H1 (cell line): ENCODE results near the gene SMC3. TPM values are rescaled to one million over a fixed set of nuclear protein-coding genes. Genes with fewer than 3 reads are reported as not detected.

Experiments used
- CTCF ChIA-PET: fragments of 300-600 bp; sonication (Branson Sonifier 250); formaldehyde crosslinking; loops from one replicate; lab custom pipeline; 2021; ENCODE audit not compliant: partially characterized antibody; lab: Charles Lee
- POLR2A ChIA-PET: fragments of 300-600 bp; sonication (Branson Sonifier 250); formaldehyde crosslinking; loops from one replicate; lab custom pipeline; 2021; ENCODE audit warnings: inconsistent platforms; ENCODE audit not compliant: partially characterized antibody; lab: Charles Lee
- DNase-seq, 2 experiments: peaks; one replicate each; pipeline versions ENCODE4 v3.0.0 to v3.0.0-alpha.2; 2010 to 2022; ENCODE audit warnings: low spot score in 2 of 2, low read depth in 1 of 2, mixed read lengths in 1 of 2
- FAIRE-seq: peaks from 2 replicates; lab custom pipeline; 2011; peaks lifted over from hg19 to GRCh38; lab: Jason Lieb, UNC
- H2AFZ ChIP-seq: 2 replicates; pipeline ENCODE4 v1.8.1; 2012; ENCODE audit warnings: low read length, inconsistent platforms
- H2AK5ac ChIP-seq: 2 replicates; pipeline ENCODE4 v1.6.1; 2013; ENCODE audit warnings: low read depth, low read length
- H2BK120ac ChIP-seq: replicated peaks from 2 replicates; pipeline ENCODE3; 2013; ENCODE audit warnings: low read depth, low read length, inconsistent platforms
- H2BK12ac ChIP-seq: 2 replicates; pipeline ENCODE4 v1.6.1; 2013; ENCODE audit warnings: low read depth, low read length
- H2BK15ac ChIP-seq: 2 replicates; pipeline ENCODE4 v1.6.1; 2013; ENCODE audit warnings: low read length
- H2BK20ac ChIP-seq: 2 replicates; pipeline ENCODE4 v1.6.1; 2013; ENCODE audit warnings: low read length
- H2BK5ac ChIP-seq: 2 replicates; pipeline ENCODE4 v1.6.1; 2013; ENCODE audit warnings: low read depth, low read length
- H3K14ac ChIP-seq: 2 replicates; pipeline ENCODE4 v1.6.1; 2013; ENCODE audit warnings: inconsistent platforms; ENCODE audit not compliant: insufficient read length
- H3K18ac ChIP-seq: 2 replicates; pipeline ENCODE4 v1.6.1; 2013; ENCODE audit warnings: low read length; ENCODE audit errors: extremely low read depth
- H3K23ac ChIP-seq: 2 replicates; pipeline ENCODE4 v1.6.1; 2013; ENCODE audit warnings: inconsistent platforms; ENCODE audit not compliant: insufficient read length
- H3K23me2 ChIP-seq: 2 replicates; pipeline ENCODE4 v1.6.1; 2013; ENCODE audit warnings: low read depth, low read length
- H3K27ac ChIP-seq: 2 replicates; pipeline ENCODE4 v1.6.1; 2011; ENCODE audit warnings: low read depth, low read length, inconsistent platforms
- H3K27me3 ChIP-seq, 4 experiments: replicated peaks in 1 of 4; 1 replicate in 1 of 4; 2 replicates in 3 of 4; pipeline versions ENCODE4 v1.6.1 to v1.8.1; 2011 to 2013; ENCODE audit warnings: low read length in 3 of 4, mild to moderate bottlenecking in 3 of 4, inconsistent platforms in 2 of 4, mixed read lengths in 2 of 4, moderate library complexity in 1 of 4; ENCODE audit not compliant: control insufficient read depth in 3 of 4, insufficient read depth in 3 of 4; ENCODE audit errors: extremely low read depth in 1 of 4
- H3K36me3 ChIP-seq, 4 experiments: 2 replicates each; pipeline versions ENCODE4 v1.6.1 to v1.8.1; 2011 to 2013; ENCODE audit warnings: mild to moderate bottlenecking in 4 of 4, low read length in 3 of 4, moderate library complexity in 2 of 4, control low read depth in 1 of 4, inconsistent platforms in 1 of 4; ENCODE audit not compliant: insufficient read depth in 4 of 4, control insufficient read depth in 2 of 4
- H3K4ac ChIP-seq: replicated peaks from 2 replicates; pipeline ENCODE3; 2013; ENCODE audit warnings: low read length, low read depth, mixed read lengths, inconsistent platforms; ENCODE audit not compliant: insufficient read length
- H3K4me1 ChIP-seq, 4 experiments: replicated peaks in 1 of 4; 1 replicate in 1 of 4; 2 replicates in 3 of 4; pipeline versions ENCODE4 v1.6.1 to v1.8.1; 2011 to 2013; ENCODE audit warnings: low read length in 3 of 4, inconsistent platforms in 2 of 4, mixed read lengths in 1 of 4; ENCODE audit not compliant: insufficient read depth in 4 of 4, control insufficient read depth in 3 of 4
- H3K4me2 ChIP-seq, 2 experiments: 2 replicates each; pipeline versions ENCODE4 v1.6.1 to v1.8.1; 2011 to 2013; ENCODE audit warnings: low read depth in 2 of 2, low read length in 2 of 2, control low read depth in 1 of 2, inconsistent platforms in 1 of 2, mild to moderate bottlenecking in 1 of 2; ENCODE audit not compliant: insufficient read depth in 1 of 2
- H3K4me3 ChIP-seq, 4 experiments: fragments of 200-600, 300-600 bp in 1 of 4; sonication (generic), shearing (Covaris generic), sonication (Bioruptor Twin) in 1 of 4; 2 replicates each; pipeline versions ENCODE4 v1.5.1 to v1.8.1; 2011 to 2016; ENCODE audit warnings: low read length in 4 of 4, low read depth in 3 of 4, control low read depth in 2 of 4, inconsistent platforms in 2 of 4, mild to moderate bottlenecking in 2 of 4, mixed read lengths in 1 of 4, moderate library complexity in 1 of 4; ENCODE audit not compliant: insufficient read depth in 2 of 4; ENCODE audit errors: extremely low read depth in 1 of 4
- H3K56ac ChIP-seq: replicated peaks from 2 replicates; pipeline ENCODE3; 2013; ENCODE audit warnings: low read depth, mild to moderate bottlenecking, mixed read lengths, low read length, inconsistent platforms; ENCODE audit not compliant: insufficient read length
- H3K79me1 ChIP-seq: 2 replicates; pipeline ENCODE4 v1.6.1; 2013; ENCODE audit warnings: low read depth, low read length, control low read depth
- H3K79me2 ChIP-seq, 2 experiments: 2 replicates each; pipeline versions ENCODE4 v1.6.1 to v1.8.1; 2012 to 2013; ENCODE audit warnings: low read length in 2 of 2, mild to moderate bottlenecking in 2 of 2, inconsistent platforms in 1 of 2; ENCODE audit not compliant: insufficient read depth in 2 of 2, control insufficient read depth in 1 of 2
- H3K9ac ChIP-seq, 4 experiments: replicated peaks in 1 of 4; 1 replicate in 1 of 4; 2 replicates in 3 of 4; pipeline versions ENCODE4 v1.6.1 to v1.8.1; 2011 to 2013; ENCODE audit warnings: low read depth in 3 of 4, low read length in 3 of 4, control low read depth in 2 of 4, mild to moderate bottlenecking in 2 of 4, moderate library complexity in 2 of 4, inconsistent platforms in 1 of 4; ENCODE audit errors: extremely low read depth in 1 of 4
- H3K9me3 ChIP-seq, 2 experiments: 2 replicates each; pipeline versions ENCODE4 v1.6.1 to v1.8.1; 2012 to 2013; ENCODE audit warnings: mild to moderate bottlenecking in 2 of 2, moderate library complexity in 2 of 2, control low read depth in 1 of 2, inconsistent platforms in 1 of 2, low read depth in 1 of 2, low read length in 1 of 2, mixed read lengths in 1 of 2; ENCODE audit not compliant: insufficient read depth in 2 of 2
- H4K20me1 ChIP-seq, 2 experiments: replicated peaks in 1 of 2; 2 replicates each; pipeline versions ENCODE3 to v1.8.1; 2011 to 2013; ENCODE audit warnings: inconsistent platforms in 2 of 2, low read length in 2 of 2, mild to moderate bottlenecking in 1 of 2; ENCODE audit not compliant: insufficient read depth in 2 of 2, control insufficient read depth in 1 of 2
- H4K5ac ChIP-seq: 2 replicates; pipeline ENCODE4 v1.6.1; 2013; ENCODE audit warnings: low read length, low read depth, mixed read lengths, inconsistent platforms; ENCODE audit not compliant: insufficient read length
- H4K8ac ChIP-seq: 2 replicates; pipeline ENCODE4 v1.8.0; 2013; ENCODE audit warnings: mild to moderate bottlenecking, moderate library complexity, low read length, inconsistent platforms; ENCODE audit not compliant: insufficient read depth; ENCODE audit errors: extremely low read depth
- H4K91ac ChIP-seq: replicated peaks from 2 replicates; pipeline ENCODE3; 2013; ENCODE audit warnings: low read length, mixed read lengths, inconsistent platforms; ENCODE audit not compliant: insufficient read length
- NRF1 ChIP-seq: IDR thresholded peaks from 2 replicates; pipeline ENCODE4 v1.6.1; 2011; ENCODE audit warnings: mild to moderate bottlenecking, low read depth, low read length, improper control_type of control experiment
- POLR2AphosphoS5 ChIP-seq: IDR thresholded peaks from 2 replicates; pipeline ENCODE4 v1.6.1; 2011; ENCODE audit warnings: low read depth, low read length
- RAD21 ChIP-seq, 2 experiments: IDR thresholded peaks in 1 of 2; conservative IDR thresholded peaks in 1 of 2; 2 replicates each; pipeline ENCODE4 v1.6.1; 2011; ENCODE audit warnings: low read depth in 2 of 2, low read length in 2 of 2, improper control_type of control experiment in 1 of 2, inconsistent platforms in 1 of 2, mild to moderate bottlenecking in 1 of 2, moderate library complexity in 1 of 2
- SIN3A ChIP-seq, 2 experiments: IDR thresholded peaks in 1 of 2; conservative IDR thresholded peaks in 1 of 2; 2 replicates each; pipeline ENCODE4 v1.6.1; 2011 to 2012; ENCODE audit warnings: low read length in 2 of 2, improper control_type of control experiment in 1 of 2, low read depth in 1 of 2, mild to moderate bottlenecking in 1 of 2
- SP1 ChIP-seq: IDR thresholded peaks from 2 replicates; pipeline ENCODE4 v1.6.1; 2011; ENCODE audit warnings: low read depth, low read length
- TAF7 ChIP-seq: optimal IDR thresholded peaks from 2 replicates; pipeline ENCODE3; 2011; ENCODE audit warnings: low read depth, mild to moderate bottlenecking, inconsistent platforms, low read length, moderate library complexity, borderline replicate concordance
- WGBS, 2 experiments: shearing (Covaris generic) in 1 of 2; methylation state at CpG; one replicate each; pipeline versions ENCODE4 v1.1.6 to v1.1.7; 2013 to 2015; ENCODE audit warnings: low lambda C conversion rate in 2 of 2, mixed read lengths in 2 of 2, inconsistent platforms in 1 of 2, low coverage in 1 of 2, missing lambda C conversion rate in 1 of 2; ENCODE audit not compliant: insufficient replicate concordance in 2 of 2, insufficient coverage in 1 of 2, insufficient read length in 1 of 2; ENCODE audit errors: extremely low coverage in 1 of 2, missing lambda C conversion rate in 1 of 2; 5-methylcytosine and 5-hydroxymethylcytosine counted together
- long read RNA-seq, 2 experiments: library from RNA in 1 of 2; library from capped mRNA in 1 of 2; stranded (forward); transcript quantifications; one replicate each; pipeline ENCODE4 v2.0.0, GENCODE V29; 2021; ENCODE audit warnings: inconsistent platforms in 1 of 2
- polyA minus RNA-seq, 3 experiments: library from RNA; depleted of rRNA, polyadenylated mRNA; stranded (reverse); fragments of >200 nt; gene quantifications; 1 replicate in 2 of 3; 2 replicates in 1 of 3; pipeline ENCODE4 v1.2.3, GENCODE V29; 2011
- polyA plus RNA-seq, 7 experiments: library from polyadenylated mRNA; depleted of rRNA in 3 of 7; stranded (reverse) in 5 of 7; unstranded in 2 of 7; fragments of >200 nt in 5 of 7; fragments of 200-250 nt in 2 of 7; gene quantifications; 1 replicate in 5 of 7; 2 replicates in 1 of 7; 4 replicates in 1 of 7; pipeline versions ENCODE4 v1.2.1 to v1.2.3, GENCODE V29; 2011 to 2013; ENCODE audit warnings: missing spikeins in 2 of 7, mixed read lengths in 2 of 7
- total RNA-seq: library from RNA; stranded (reverse); fragmentation: NEBNext Ultra II Directional; extraction: Animal tissue kit (Norgen Biotek cat#: 25700); gene quantifications from 2 replicates; pipeline ENCODE4 v1.2.1, GENCODE V29; 2021

SMC3 gene
- total RNA-seq = 89.8 and 93.4 TPM in 2 replicates
- 7.8 and 12.7 TPM in 2 replicates for polyA plus RNA-seq (2011; rRNA removed)
- polyA plus RNA-seq (2011; cell fraction: cytosol; rRNA removed) = 29.8 TPM
- 5.9 TPM for polyA plus RNA-seq (2011; cell fraction: nucleus; rRNA removed)
- polyA plus RNA-seq (2012, experiment 1 of 2) = 44.2 to 101 TPM (median 59.5 TPM) in 4 replicates
- polyA plus RNA-seq (2012, experiment 2 of 2) = 4.2 TPM
- polyA plus RNA-seq (2013, experiment 1 of 2) = 65.2 TPM
- 67.9 TPM for polyA plus RNA-seq (2013, experiment 2 of 2)
- polyA minus RNA-seq (2011; rRNA and poly(A)+ RNA removed) = 14.4 and 18.6 TPM in 2 replicates
- 23.2 TPM for polyA minus RNA-seq (2011; cell fraction: cytosol; rRNA and poly(A)+ RNA removed)
- polyA minus RNA-seq (2011; cell fraction: nucleus; rRNA and poly(A)+ RNA removed) = 21.7 TPM
- long read RNA-seq, experiment 1, full-length matches to known transcripts = 1 of 89 reads
- long read RNA-seq, experiment 1, partial matches to known transcripts = 86 of 89 reads
- long read RNA-seq, experiment 1, other reads (novel, unspliced or antisense) = 2 of 89 reads
- long read RNA-seq, experiment 2, full-length matches to known transcripts = 17 of 202 reads
- long read RNA-seq, experiment 2, partial matches to known transcripts = 173 of 202 reads
- long read RNA-seq, experiment 2, other reads (novel, unspliced or antisense) = 12 of 202 reads

GRCh38 chr10:110567201-110568054 lies at the start of gene SMC3:
Gene SMC3, plus strand, starts transcription at chr10:110567695. Its CDS starts 122 bp downstream, at chr10:110567817.
- H2AFZ ChIP-seq = peak within 1 kb of the TSS; percentile 92; the same call in 1 of the 2 replicates
- H2BK20ac ChIP-seq = peak within 1 kb of the TSS; percentile 74; the same call in 1 of the 2 replicates
- CTCF ChIA-PET = interaction anchor here (1.5 to 1.7 kb wide), 2 partner anchors 214 to 361 kb away, joined by 3 to 6 read pairs; no protein-coding TSS in a partner anchor
- no peaks in the 10 kb centered on the region for H3K27me3 ChIP-seq
- H3K4me3 ChIP-seq = peak within 1 kb of the TSS; percentile 88 to 95 (median 91)
- POLR2A ChIA-PET = interaction anchor here (0.7 to 3.1 kb wide), 17 partner anchors 9 to 261 kb away, joined by 3 to 16 read pairs (median 4); no protein-coding TSS in a partner anchor
- H3K56ac ChIP-seq = peak within 1 kb of the TSS; percentile 95
- H3K18ac ChIP-seq = peak within 1 kb of the TSS; percentile 60
- peaks cover 0 to 4% (median 0%) of the 10 kb centered on the region in 4 experiments; a peak in 2 of 7 replicates for H3K4me1 ChIP-seq
- H3K4me2 ChIP-seq = peak within 1 kb of the TSS; percentile 79 to 91
- peaks cover 7 to 13% of the 10 kb centered on the region in 2 experiments for H4K20me1 ChIP-seq
- H3K14ac ChIP-seq = no peak within 1 kb of the TSS
- peak within 1 kb of the TSS; percentile 99 for H4K8ac ChIP-seq
- H2BK12ac ChIP-seq = peak within 1 kb of the TSS; percentile 82; the same call in 1 of the 2 replicates
- H3K79me1 ChIP-seq = 0 out of 2 replicates have a peak, but pooled peaks cover 4% of the 10 kb centered on the region
- H3K9me3 ChIP-seq = no peaks in the 10 kb centered on the region
- DNase-seq (peak; percentile 87 to 96), FAIRE-seq (peak; percentile 48)
- H2BK15ac ChIP-seq = no peak within 1 kb of the TSS
- peak within 1 kb of the TSS; percentile 97 to 99 (median 98) for H3K9ac ChIP-seq
- peaks cover 3% of the 10 kb centered on the region; the same call in 1 of the 2 replicates for H3K23me2 ChIP-seq
- H2BK120ac ChIP-seq = peak within 1 kb of the TSS; percentile 99
- H3K27ac ChIP-seq = peak within 1 kb of the TSS; percentile 98
- H4K91ac ChIP-seq = peak within 1 kb of the TSS; percentile 91
- H3K23ac ChIP-seq = no peak within 1 kb of the TSS
- peaks cover 0 to 26% (median 8%) of the 10 kb centered on the region in 4 experiments; a peak in 6 of 8 replicates for H3K36me3 ChIP-seq
- 0% methylated on average over 52 of the region's 64 CpGs; no CpG with 5 or more reads in 1 of the 2 experiments for WGBS, 2 experiments
- H3K4ac ChIP-seq = peak within 1 kb of the TSS; percentile 44
- peak within 1 kb of the TSS; percentile 96 for H2BK5ac ChIP-seq
- H2AK5ac ChIP-seq = no peak within 1 kb of the TSS
- peaks cover 19 to 48% of the 10 kb centered on the region in 2 experiments for H3K79me2 ChIP-seq
- peak within 1 kb of the TSS; percentile 95 for H4K5ac ChIP-seq
- peak; percentile 96 for TF ChIP-seq POLR2AphosphoS5
- no peak for TF ChIP-seq NRF1
- peak; percentile 87 for TF ChIP-seq TAF7
- TF ChIP-seq SP1 = peak; percentile 79
- no peak for TF ChIP-seq SIN3A (conservative IDR thresholded peaks at IDR 0.05 in 1 of 2, IDR thresholded peaks at IDR 0.05 in 1 of 2; ENCODE audit: low read depth in 1 of 2, low read length in 2 of 2)
- TF ChIP-seq RAD21 (IDR thresholded peaks at IDR 0.05 in 1 of 2, conservative IDR thresholded peaks at IDR 0.05 in 1 of 2; ENCODE audit: low read depth in 2 of 2, low read length in 2 of 2) = no peak; a peak in 1 of 4 replicates
